Skeletal muscle satellite cell (primary cell): ENCODE results near the gene TMEM50A.
"Not testable (repeated sequence)": the region's sequence is repeated elsewhere in the genome, so short reads cannot be mapped to it uniquely, and the experiment has no call there.

Experiments used
- H3K27me3 ChIP-seq: 2 replicates; pipeline ENCODE4 v1.7.0; 2013; ENCODE audit warnings: low read length; ENCODE audit not compliant: control insufficient read depth, insufficient read depth
- H3K36me3 ChIP-seq: 2 replicates; pipeline ENCODE4 v1.7.0; 2013; ENCODE audit warnings: mild to moderate bottlenecking, control low read depth, low read length; ENCODE audit not compliant: insufficient read depth
- H3K4me1 ChIP-seq: 2 replicates; pipeline ENCODE4 v1.7.0; 2013; ENCODE audit warnings: low read length; ENCODE audit not compliant: control insufficient read depth, insufficient read depth
- H3K4me2 ChIP-seq: 2 replicates; pipeline ENCODE4 v1.7.0; 2013; ENCODE audit warnings: mild to moderate bottlenecking, low read length
- H3K4me3 ChIP-seq: 2 replicates; pipeline ENCODE4 v1.7.0; 2013; ENCODE audit warnings: low read length
- H3K9ac ChIP-seq: 2 replicates; pipeline ENCODE4 v1.7.0; 2013; ENCODE audit warnings: mild to moderate bottlenecking, low read depth, low read length, moderate library complexity
- H3K9me3 ChIP-seq: replicated peaks from 2 replicates; pipeline ENCODE4 v1.7.0; 2013; ENCODE audit warnings: mild to moderate bottlenecking, control low read depth, low read length

TMEM50A gene

DNA sequence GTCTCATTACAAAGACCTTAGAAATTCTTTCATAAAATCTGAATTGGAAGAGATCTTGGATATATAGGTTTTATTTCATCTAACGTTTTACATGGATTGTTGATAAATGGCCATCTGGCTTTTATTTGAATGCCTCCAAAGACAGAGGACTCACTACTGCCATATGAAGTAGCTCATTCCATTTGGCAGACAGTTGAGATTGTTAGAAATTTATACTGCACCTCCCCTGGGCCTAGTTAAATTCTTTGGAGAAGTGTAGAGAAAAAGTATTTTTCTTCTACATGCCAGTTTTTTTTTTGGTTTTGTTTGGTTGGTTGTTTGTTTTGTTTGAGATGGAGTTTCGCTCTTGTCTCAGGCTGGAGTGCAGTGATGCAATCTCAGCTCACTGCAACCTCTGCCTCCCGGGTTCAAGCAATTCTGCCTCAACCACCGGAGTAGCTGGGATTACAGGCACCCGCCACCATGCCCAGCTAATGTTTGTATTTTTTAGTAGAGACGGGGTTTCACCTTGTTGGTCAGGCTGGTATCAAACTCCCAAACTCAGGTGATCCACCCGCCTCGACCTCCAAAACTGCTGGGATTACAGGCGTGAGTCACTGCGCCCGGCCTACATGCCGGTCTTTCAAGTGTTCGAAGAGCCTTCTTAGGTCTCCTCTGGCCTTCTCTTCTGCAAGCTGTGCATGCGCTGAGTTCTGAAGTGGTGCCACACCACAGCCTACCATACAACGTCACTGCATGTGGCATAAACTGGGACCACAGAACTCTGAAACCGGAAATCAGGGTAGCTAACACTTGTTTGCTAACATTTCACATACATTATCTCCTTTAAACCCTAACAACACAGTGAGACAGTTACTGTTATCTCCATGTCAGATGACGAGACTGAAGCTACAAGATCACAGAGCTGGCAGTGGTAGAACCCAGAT lies 24.8 kb downstream of the TMEM50A start:
- not testable (repeated sequence) for H3K4me2 ChIP-seq, H3K9ac ChIP-seq, H3K4me3 ChIP-seq, H3K9me3 ChIP-seq, H3K27me3 ChIP-seq
- peaks cover 21% of the 10 kb centered on the region for H3K4me1 ChIP-seq
- H3K36me3 ChIP-seq: peaks cover 38% of the 10 kb centered on the region

DNA sequence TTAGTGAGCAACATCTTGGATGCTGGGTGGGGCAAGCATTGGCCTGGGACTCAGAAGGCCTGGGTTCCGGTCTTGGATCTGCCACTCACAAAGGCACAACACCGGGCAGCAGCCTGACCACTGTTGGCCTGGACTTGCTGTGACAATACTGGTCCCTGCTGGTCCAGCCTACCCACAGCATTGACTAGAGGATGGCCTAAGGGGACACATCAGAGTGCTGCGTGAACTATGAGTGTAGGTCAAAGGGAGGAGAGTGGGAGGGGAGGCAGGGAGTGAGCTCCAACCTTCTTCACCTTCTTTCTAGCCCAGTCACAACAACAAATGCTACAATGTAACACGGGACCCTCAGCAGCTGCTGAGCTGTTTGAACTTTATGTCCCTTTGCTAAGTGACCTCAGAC lies 31.1 kb downstream of the TMEM50A start:
- no peak overlapping the region for H3K4me2 ChIP-seq
- H3K36me3 ChIP-seq: no peaks in the 10 kb centered on the region
- no peak overlapping the region for H3K4me3 ChIP-seq
- peak overlapping the region; percentile 1 for H3K9ac ChIP-seq
- H3K9me3 ChIP-seq: no peaks in the 10 kb centered on the region
- no peaks in the 10 kb centered on the region for H3K27me3 ChIP-seq
- H3K4me1 ChIP-seq: peaks cover 29% of the 10 kb centered on the region

DNA sequence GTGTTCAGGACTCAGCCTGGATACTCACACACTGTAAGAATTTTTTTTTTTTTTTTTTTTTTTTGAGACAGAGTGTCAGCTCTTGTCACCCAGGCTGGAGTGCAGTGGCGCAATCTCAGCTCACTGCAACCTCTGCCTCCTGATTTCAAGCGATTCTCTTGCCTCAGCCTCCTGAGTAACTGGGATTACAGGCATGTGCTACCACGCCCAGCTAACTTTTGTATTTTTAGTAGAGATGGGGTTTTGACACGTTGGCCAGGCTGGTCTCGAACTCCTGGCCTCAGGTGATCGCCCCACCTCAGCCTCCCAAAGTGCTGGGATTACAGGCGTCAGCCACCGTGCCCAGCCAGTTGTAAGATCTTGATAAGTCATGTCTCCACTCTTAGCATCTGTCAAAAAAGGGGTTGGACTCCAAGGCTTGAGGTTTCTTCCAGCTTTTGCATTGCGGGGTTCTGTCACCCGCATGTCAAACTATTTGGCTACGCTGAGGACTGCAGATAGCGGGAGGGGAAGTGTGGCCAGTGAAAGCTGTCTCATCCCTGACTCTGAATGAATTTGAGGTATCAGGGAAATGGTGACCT lies 31.6 kb downstream of the TMEM50A start:
- not testable (repeated sequence) for H3K9me3 ChIP-seq, H3K4me3 ChIP-seq, H3K27me3 ChIP-seq, H3K4me2 ChIP-seq, H3K9ac ChIP-seq, H3K36me3 ChIP-seq
- peaks cover 29% of the 10 kb centered on the region for H3K4me1 ChIP-seq

DNA sequence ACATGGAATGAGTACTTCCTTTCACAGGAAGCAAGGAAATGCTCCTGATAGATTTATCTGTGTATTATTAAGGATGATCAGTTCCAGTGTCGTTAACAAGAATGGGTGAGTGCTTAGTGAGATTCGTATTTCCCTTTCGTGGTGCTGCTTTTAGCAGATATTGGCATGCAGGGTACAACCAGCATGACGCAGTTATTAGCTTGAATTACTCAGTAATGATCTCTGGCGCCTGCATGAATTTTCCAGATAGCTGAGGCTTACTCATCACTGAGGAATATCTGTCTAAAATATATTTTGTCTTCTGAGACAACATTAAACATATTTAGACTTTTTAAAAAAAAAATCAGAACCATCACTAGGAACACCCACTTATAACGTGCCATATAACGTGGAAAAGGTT lies 33.6 kb downstream of the TMEM50A start:
- Histone ChIP-seq H3K9ac (peak overlapping the region; percentile 85), H3K4me1 (peaks cover 29% of the 10 kb centered on the region), H3K4me3 (peak overlapping the region; percentile 53), H3K4me2 (peak overlapping the region; percentile 75)
- not testable (repeated sequence) for H3K36me3 ChIP-seq, H3K9me3 ChIP-seq, H3K27me3 ChIP-seq

DNA sequence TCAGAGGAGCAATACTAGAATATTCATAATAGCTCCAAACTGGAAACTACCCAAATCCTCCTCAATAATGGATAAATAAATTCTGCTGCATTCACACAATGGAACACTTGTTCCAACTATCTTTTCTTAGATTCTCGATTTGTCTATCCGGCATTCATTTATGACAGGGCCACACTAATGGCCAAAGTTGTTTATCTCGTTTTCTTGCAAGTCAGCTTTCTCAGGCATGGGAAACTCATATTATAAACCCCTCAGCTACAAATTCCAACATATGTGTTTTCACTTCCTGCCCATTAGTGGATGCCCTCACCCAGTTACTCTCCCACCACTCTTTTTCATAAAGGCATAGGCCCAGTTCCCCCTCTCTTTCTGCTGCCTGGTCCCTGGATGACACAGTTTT lies 40.2 kb downstream of the TMEM50A start:
- not testable (repeated sequence) for H3K4me2 ChIP-seq

DNA sequence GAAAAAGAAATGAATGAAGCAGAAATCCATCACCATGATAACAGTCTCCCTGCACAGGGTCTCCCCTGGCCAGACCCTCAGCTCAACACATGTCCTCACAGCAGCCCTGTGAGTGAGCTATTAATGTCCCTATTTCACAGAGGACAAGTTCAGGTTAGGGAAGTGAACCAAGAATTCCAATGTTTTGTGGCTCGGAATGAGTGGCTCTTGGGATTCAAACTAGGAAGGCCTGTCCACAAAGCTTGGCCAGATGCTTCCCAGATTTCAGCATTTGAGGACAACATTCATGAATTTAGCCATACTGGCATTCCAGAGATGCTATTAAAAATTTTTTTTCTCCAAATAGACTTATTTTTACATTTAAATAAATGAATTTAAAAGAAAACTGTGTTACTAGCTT lies 44.4 kb downstream of the TMEM50A start:
- H3K27me3 ChIP-seq, H3K9me3 ChIP-seq, H3K4me1 ChIP-seq, H3K4me2 ChIP-seq, H3K4me3 ChIP-seq, H3K36me3 ChIP-seq: not testable (repeated sequence)
- peak overlapping the region; percentile 16 for H3K9ac ChIP-seq

More for the DNA sequence above, 40.2 kb downstream of the TMEM50A start:
- H3K9me3 ChIP-seq, H3K4me3 ChIP-seq, H3K27me3 ChIP-seq, H3K9ac ChIP-seq, H3K4me1 ChIP-seq, H3K36me3 ChIP-seq: not testable (repeated sequence)

DNA sequence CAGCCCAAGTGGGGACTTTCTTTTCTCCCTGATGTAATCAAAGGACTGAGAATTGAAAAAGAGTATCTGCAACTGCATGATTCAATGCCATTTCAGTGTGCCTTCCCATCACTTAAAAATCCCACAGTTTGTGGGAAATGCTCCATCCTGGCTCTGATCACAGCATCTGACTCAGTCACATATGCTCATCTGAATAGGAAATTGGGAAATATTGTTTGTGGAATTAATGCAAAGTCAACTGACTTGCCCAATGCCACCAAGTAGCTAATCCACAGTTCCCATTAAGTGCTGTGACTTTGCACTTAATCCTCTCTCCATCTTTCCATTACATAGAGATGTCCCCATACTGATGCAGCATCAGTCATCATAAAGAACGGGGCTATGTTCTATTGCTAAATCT lies 45.0 kb downstream of the TMEM50A start:
- H3K4me3 ChIP-seq, H3K36me3 ChIP-seq, H3K4me2 ChIP-seq, H3K27me3 ChIP-seq, H3K9me3 ChIP-seq, H3K4me1 ChIP-seq: not testable (repeated sequence)
- H3K9ac ChIP-seq: peak overlapping the region; percentile 16

DNA sequence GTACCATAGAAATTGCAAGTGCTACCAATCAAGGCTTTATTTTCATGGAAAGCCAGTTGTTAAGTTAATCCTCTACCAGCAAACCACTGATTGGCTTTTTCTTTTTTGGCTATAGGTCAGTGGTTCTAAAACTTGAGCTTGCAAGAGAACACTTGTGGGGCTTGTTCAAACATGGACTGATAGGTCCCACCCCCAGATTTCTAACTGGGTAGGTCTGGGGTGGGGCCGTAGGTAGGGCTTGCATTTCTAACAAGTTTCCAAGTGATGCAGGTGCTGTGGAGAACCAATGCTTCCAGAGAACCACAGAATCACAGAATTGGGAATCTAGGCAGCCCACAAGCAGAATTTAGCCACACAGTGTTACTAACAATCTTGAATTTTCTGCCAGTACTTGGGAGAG lies 45.7 kb downstream of the TMEM50A start:
- not testable (repeated sequence) for H3K4me3 ChIP-seq

DNA sequence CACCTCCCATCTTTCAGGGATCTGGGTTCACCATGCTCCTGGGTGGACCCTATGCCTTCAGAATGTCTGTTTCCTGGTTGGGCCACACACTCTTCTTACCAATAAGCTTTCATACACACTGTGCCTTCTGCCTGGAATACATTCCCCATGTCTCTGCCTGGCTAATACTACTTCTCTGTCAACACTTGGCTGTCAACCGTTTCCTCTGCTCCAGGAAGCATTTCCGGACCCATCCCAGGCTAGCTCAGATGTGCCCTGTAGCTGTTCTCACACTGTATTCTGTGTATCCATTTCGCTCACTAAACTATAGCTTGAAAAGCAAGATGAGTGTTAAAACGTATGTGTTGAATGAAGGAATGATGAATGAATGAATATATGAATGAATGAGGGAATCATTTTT lies 49.0 kb downstream of the TMEM50A start:
- H3K4me2 ChIP-seq, H3K36me3 ChIP-seq, H3K9me3 ChIP-seq, H3K9ac ChIP-seq, H3K27me3 ChIP-seq, H3K4me1 ChIP-seq, H3K4me3 ChIP-seq: not testable (repeated sequence)

More for the DNA sequence above, 45.7 kb downstream of the TMEM50A start:
- H3K4me2 ChIP-seq, H3K9ac ChIP-seq, H3K36me3 ChIP-seq, H3K9me3 ChIP-seq, H3K4me1 ChIP-seq, H3K27me3 ChIP-seq: not testable (repeated sequence)

DNA sequence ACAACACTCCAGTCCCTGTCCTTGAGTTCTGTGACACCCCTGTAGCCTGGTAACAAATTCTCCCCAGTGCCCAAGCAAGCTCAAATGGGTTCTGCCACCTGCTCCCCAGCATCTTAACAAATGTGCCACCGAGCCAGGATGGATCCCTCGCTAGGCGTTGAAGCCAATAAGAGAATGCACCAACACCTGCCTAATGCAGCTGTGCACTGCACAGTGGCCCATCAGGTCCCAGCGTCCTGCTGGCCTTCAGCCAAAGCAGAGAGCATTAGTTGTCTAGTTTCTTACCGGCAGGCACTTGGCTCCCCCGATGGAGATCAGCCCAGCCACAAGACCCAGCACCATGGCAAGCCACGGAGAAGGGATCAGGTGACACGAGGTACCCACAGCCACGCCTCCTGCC lies 50.6 kb downstream of the TMEM50A start:
- not testable (repeated sequence) for H3K4me1 ChIP-seq, H3K36me3 ChIP-seq

DNA sequence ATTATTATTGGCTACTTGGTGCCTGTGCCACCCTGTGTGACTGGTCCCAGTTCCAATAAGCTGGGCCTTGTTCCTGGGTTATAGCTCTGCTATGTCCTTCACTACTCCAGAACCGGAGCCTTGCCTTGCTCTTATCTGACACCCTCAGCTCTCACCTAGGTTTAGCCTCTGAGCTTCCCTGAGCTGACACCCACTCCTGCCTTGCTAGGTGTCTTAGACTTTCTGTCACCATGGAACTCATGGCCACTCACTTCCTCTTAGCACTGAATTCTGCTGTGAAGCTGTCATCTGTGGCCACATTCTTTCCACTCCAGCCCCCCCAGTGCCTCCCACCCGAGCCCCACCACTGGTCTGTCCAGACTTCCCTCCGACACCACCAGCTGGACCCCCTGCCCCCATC lies 51.6 kb downstream of the TMEM50A start:
- not testable (repeated sequence) for H3K9ac ChIP-seq, H3K4me2 ChIP-seq, H3K4me1 ChIP-seq, H3K36me3 ChIP-seq, H3K9me3 ChIP-seq, H3K27me3 ChIP-seq, H3K4me3 ChIP-seq

More for the DNA sequence above, 50.6 kb downstream of the TMEM50A start:
- H3K9ac ChIP-seq, H3K9me3 ChIP-seq, H3K4me2 ChIP-seq, H3K4me3 ChIP-seq, H3K27me3 ChIP-seq: not testable (repeated sequence)

DNA sequence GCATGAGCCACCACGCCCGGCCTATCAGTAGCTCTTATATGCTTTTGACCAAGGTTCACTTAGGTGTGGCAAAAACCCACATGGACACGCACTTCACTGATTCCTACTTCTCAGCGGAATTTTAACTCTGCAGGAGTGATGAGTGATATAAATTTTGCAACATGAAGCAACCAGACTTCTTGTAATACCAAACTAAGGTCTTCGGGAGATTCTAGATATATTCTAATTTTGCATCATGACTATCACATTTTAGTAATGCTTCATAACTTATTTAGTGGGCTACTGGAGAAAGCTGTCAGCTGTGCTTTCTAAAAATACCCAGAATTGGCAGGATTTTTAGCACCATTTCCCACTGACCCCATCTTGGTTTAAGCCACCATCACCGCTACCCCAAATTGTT lies 54.7 kb downstream of the TMEM50A start:
- Histone ChIP-seq H3K9me3 (no peaks in the 10 kb centered on the region), H3K36me3 (no peaks in the 10 kb centered on the region), H3K4me3 (no peak overlapping the region), H3K4me1 (no peaks in the 10 kb centered on the region), H3K4me2 (no peak overlapping the region), H3K9ac (no peak overlapping the region), H3K27me3 (no peaks in the 10 kb centered on the region)
